ENCODE measurements around the gene XIRP2.

GRCh38 chr2:167297292-167297691, 409.0 kb downstream of the XIRP2 start:
- TF ChIP-seq CTCF (IDR thresholded peaks at IDR 0.05 in 2 of 3, conservative IDR thresholded peaks at IDR 0.05 in 1 of 3; ENCODE audit: control insufficient read depth in 2 of 3, extremely low read depth in 1 of 3, insufficient read depth in 1 of 3, low read depth in 3 of 3, low read length in 3 of 3), result no peak
- no peak for TF ChIP-seq REST (IDR thresholded peaks at IDR 0.05; ENCODE audit: low read depth, low read length)
- TF ChIP-seq ZZZ3 (IDR thresholded peaks at IDR 0.05; ENCODE audit: control insufficient read depth, insufficient read length, low read depth), result no peak
- no peak for TF ChIP-seq PRDM15 (CRISPR knock-in tag; IDR thresholded peaks at IDR 0.05)
- TF ChIP-seq EP300 (IDR thresholded peaks at IDR 0.05; ENCODE audit: borderline replicate concordance in 1 of 2, control insufficient read depth in 1 of 2, low read depth in 2 of 2, low read length in 2 of 2), result no peak
- no peak for TF ChIP-seq CEBPB (IDR thresholded peaks at IDR 0.05; ENCODE audit: borderline replicate concordance in 1 of 2, low read depth in 2 of 2, low read length in 2 of 2)
